ENCODE results near the gene KLHL42.

The KLHL42 gene

DNA sequence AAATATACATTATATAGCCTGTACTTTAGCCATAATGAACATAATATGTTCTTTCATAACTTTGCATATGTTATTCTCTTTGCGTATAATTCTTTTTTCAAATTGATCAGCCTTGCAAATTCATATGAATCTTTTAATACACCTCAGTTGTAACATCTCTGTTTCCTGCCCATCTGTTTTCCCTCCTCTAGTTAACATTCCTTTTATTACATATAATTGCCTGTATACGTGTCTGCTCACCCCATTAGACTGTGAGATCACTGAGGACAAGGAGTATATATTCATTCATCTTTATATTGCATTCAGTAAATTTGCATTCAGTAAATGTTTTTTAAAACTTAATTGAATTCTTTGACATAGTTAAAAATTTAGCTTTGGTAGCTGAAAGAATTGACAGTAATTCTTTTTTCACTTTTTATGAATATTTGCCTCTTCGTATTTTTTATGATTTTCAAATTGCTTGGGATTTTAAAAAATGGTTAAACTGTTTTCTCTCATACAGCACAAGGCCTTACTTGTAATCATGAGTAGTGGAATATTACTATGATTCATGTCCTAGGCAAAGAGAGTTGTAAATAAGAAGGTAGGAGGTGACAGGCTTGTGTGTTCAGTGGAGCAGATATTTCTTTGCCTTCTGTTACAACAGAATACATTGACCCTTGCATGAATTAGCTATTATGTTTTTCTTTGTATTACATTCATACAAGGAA, 32.8 kb upstream of the KLHL42 start:
- no peak for DNase-seq (ENCODE audit: low read depth)
- TF ChIP-seq, protein P1, sequence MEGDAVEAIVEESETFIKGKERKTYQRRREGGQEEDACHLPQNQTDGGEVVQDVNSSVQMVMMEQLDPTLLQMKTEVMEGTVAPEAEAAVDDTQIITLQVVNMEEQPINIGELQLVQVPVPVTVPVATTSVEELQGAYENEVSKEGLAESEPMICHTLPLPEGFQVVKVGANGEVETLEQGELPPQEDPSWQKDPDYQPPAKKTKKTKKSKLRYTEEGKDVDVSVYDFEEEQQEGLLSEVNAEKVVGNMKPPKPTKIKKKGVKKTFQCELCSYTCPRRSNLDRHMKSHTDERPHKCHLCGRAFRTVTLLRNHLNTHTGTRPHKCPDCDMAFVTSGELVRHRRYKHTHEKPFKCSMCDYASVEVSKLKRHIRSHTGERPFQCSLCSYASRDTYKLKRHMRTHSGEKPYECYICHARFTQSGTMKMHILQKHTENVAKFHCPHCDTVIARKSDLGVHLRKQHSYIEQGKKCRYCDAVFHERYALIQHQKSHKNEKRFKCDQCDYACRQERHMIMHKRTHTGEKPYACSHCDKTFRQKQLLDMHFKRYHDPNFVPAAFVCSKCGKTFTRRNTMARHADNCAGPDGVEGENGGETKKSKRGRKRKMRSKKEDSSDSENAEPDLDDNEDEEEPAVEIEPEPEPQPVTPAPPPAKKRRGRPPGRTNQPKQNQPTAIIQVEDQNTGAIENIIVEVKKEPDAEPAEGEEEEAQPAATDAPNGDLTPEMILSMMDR (IDR thresholded peaks at IDR 0.05; ENCODE audit: control insufficient read depth, insufficient read depth, low read depth, low read length, missing control alignments): no peak

DNA sequence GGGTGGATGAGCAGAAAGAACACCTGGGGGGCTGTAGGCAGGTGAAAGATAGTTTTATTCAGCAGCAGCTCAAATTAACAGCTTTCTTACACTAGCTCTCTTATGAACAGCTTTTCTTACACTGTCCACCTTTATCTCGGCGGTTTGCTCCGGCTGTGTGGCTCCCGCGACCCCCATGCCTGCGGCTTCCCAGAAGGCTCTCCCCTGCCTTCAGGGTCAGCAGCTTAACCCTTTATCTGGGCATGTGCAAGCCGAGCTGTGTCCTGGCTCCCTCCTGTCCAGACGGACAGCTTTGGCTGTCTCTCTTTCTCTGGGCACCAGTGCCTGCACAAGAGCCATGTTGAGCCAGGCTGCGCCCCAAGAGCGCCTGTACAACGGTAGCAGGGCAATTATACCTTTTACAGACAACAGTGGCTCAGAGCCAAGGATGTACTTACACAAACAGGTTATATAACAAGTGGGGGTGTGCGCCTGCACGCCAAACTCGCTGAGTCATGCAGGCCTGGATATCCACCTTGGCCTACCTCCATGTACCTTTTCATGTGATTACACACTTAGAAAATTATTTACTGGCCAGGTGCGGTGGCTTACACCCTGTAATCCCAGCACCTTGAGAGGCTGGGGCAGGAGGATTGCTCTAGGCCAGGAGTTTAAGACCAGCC, 28.5 kb upstream of the KLHL42 start:
- TF ChIP-seq, protein P1 (IDR thresholded peaks at IDR 0.05; ENCODE audit: control insufficient read depth, insufficient read depth, low read depth, low read length, missing control alignments): no peak
- H3K4me3 ChIP-seq (ENCODE audit: control insufficient read depth, low read depth, low read length): no peak overlapping the region
- no peak for DNase-seq (ENCODE audit: low read depth)

More for the DNA sequence above, 32.8 kb upstream of the KLHL42 start:
- no peak overlapping the region for H3K4me3 ChIP-seq (ENCODE audit: control insufficient read depth, low read depth, low read length)

DNA sequence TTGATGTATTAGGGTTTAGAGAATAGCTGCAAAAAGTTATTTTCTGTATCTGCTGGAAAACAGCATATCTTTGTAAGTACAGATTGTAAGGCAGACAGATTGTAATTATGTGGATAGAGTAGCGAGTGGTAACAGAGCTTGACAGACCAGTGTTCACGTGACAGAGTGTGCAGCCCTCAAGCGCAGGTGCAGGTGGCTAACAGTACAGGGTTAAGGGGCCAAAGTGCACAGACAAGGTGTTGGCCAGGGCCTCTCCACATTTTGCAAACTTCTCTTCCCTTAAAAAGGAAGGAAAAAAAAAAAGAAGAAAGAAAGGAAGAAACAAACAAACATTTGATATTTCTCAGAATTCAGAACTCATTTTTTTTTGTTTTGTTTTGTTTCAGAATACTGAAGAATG, 25.2 kb upstream of the KLHL42 start:
- TF ChIP-seq, protein P1 (IDR thresholded peaks at IDR 0.05; ENCODE audit: control insufficient read depth, insufficient read depth, low read depth, low read length, missing control alignments): no peak
- DNase-seq (ENCODE audit: low read depth): no peak

DNA sequence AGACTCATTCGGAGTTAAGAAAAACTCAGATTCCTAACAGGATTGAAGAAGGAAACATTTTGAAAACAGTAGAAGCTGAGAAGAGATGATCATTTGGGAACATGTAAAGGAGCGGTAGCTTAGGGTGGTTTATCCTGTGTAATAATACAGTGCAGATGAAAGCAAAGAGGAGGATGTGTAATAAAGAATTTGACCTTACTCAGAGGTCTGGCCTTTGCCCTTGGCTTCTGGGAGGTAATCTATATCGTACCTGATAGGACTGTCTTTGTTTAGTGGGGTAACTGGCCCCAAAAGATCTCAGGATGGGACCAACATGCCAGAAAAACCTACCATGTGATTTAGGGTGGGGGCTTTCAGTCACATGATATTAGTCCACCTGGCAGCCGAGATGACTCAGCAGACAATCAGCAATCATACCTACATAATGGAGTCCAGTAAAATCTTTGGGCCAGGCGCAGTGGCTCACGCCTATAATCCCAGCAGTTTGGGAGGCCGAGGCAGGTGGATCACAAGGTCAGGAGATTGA, 23.3 kb upstream of the KLHL42 start:
- DNase-seq (ENCODE audit: low read depth): no peak
- TF ChIP-seq, protein P1 (IDR thresholded peaks at IDR 0.05; ENCODE audit: control insufficient read depth, insufficient read depth, low read depth, low read length, missing control alignments): no peak
- no peak overlapping the region for H3K4me3 ChIP-seq (ENCODE audit: control insufficient read depth, low read depth, low read length)

More for the DNA sequence above, 25.2 kb upstream of the KLHL42 start:
- H3K4me3 ChIP-seq (ENCODE audit: control insufficient read depth, low read depth, low read length): no peak overlapping the region

DNA sequence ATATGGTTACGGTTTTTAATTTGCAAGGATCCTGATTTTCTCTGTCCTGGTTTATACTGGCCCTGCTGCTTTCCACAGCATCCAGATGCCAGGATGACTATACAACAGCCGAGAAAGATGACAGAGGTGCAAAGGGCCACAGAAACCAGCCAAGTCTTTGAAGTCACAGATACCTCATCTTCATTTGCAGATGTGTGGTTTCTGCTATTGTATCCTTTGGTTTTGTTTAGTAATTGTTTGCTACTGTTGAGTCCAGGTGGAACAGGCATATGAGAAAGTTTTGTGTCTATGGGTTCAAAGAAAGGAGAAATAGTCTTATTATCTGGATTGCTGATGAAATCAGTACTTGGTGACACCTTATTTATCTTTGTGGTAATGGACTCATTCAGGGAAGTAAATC, 17.3 kb upstream of the KLHL42 start:
- no peak for DNase-seq (ENCODE audit: low read depth)
- TF ChIP-seq, protein P1 (IDR thresholded peaks at IDR 0.05; ENCODE audit: control insufficient read depth, insufficient read depth, low read depth, low read length, missing control alignments): no peak
- H3K4me3 ChIP-seq (ENCODE audit: control insufficient read depth, low read depth, low read length): no peak overlapping the region

DNA sequence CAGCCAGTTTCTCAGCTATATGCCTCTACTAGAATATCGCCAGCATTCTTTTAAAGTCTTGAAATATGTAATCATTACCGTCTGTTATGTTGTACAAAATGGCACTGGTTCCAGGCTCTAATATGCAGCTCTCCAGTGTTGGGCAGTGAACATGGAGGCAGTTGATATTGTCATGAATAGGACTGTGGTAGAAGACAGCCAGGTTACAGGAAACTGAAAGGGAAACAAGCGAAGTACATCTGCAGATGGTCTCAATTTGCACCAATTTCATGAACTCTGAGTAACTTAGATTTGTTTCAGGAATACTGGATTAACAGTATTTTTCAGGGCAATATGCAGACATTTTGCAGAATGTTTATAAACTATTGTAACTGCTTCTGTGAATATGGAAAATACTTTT, 13.4 kb upstream of the KLHL42 start:
- TF ChIP-seq, protein P1 (IDR thresholded peaks at IDR 0.05; ENCODE audit: control insufficient read depth, insufficient read depth, low read depth, low read length, missing control alignments): no peak
- no peak overlapping the region for H3K4me3 ChIP-seq (ENCODE audit: control insufficient read depth, low read depth, low read length)
- DNase-seq (ENCODE audit: low read depth): no peak
